GM12878 (cell line): ENCODE data around the gene VLDLR. TPM values are rescaled to one million over a fixed set of nuclear protein-coding genes. Genes with fewer than 3 reads are reported as not detected.

Experiments used
- ATAC-seq: fragments of 200-7000 bp; cut with Tn5 transposase; 3 replicates; pipeline ENCODE4 v1.9.1; 2020; ENCODE audit warnings: mild to moderate bottlenecking, moderate library complexity
- BruUV-seq: library from RNA; stranded (reverse); fragments of 400-500 nt; replicated peaks from 2 replicates; lab custom pipeline; 2021; lab: Mats Ljungman, UMichigan
- CTCF ChIA-PET: fragments of 300-600 bp; sonication (Branson Sonifier 250); formaldehyde crosslinking; extraction: SDS; loops from one replicate; lab custom pipeline; 2021; ENCODE audit warnings: inconsistent platforms; lab: Yijun Ruan, JAX
- POLR2A ChIA-PET: fragments of 350-600 bp; formaldehyde crosslinking; extraction: SDS; loops from one replicate; lab custom pipeline; 2021; ENCODE audit warnings: inconsistent platforms; lab: Charles Lee
- RAD21 ChIA-PET: fragments of 300-600 bp; sonication (Branson Sonifier 250); formaldehyde crosslinking; loops from one replicate; lab custom pipeline; 2023; ENCODE audit warnings: antibody characterized with exemption; ENCODE audit not compliant: unreplicated experiment; lab: Charles Lee
- SMC1A ChIA-PET: fragments of 300-600 bp; sonication (Branson Sonifier 250); formaldehyde crosslinking; loops from one replicate; lab custom pipeline; 2023; ENCODE audit not compliant: unreplicated experiment, uncharacterized antibody; lab: Charles Lee
- DNase-seq: peaks from one replicate; pipeline ENCODE4 v3.0.0-alpha.2; 2011; ENCODE audit warnings: low read depth, low spot score
- FAIRE-seq: peaks from 3 replicates; lab custom pipeline; 2011; peaks lifted over from hg19 to GRCh38; lab: Jason Lieb, UNC
- H2AFZ ChIP-seq: 2 replicates; pipeline ENCODE4 v1.6.0; 2011; ENCODE audit warnings: low read depth, low read length, control low read depth; ENCODE audit not compliant: control insufficient read depth
- H3K27ac ChIP-seq: 2 replicates; pipeline ENCODE4 v1.5.1; 2011; ENCODE audit warnings: control low read depth; ENCODE audit not compliant: control insufficient read depth, insufficient read depth
- H3K27me3 ChIP-seq, 2 experiments: replicated peaks in 1 of 2; 2 replicates each; pipeline versions ENCODE4 v1.6.0 to v1.6.1; 2011; ENCODE audit warnings: low read length in 1 of 2; ENCODE audit not compliant: control insufficient read depth in 2 of 2, insufficient read depth in 2 of 2
- H3K36me3 ChIP-seq, 2 experiments: 2 replicates each; pipeline ENCODE4 v1.5.1; 2011; ENCODE audit warnings: low read length in 1 of 2; ENCODE audit not compliant: control insufficient read depth in 2 of 2, insufficient read depth in 2 of 2
- H3K4me1 ChIP-seq: 2 replicates; pipeline ENCODE4 v1.6.1; 2011; ENCODE audit warnings: mild to moderate bottlenecking, low read length, moderate library complexity, mixed read lengths; ENCODE audit not compliant: control insufficient read depth, insufficient read depth
- H3K4me2 ChIP-seq: 2 replicates; pipeline ENCODE4 v1.6.0; 2011; ENCODE audit warnings: control low read depth; ENCODE audit not compliant: control insufficient read depth, insufficient read depth
- H3K4me3 ChIP-seq: fragments of 200-600 bp; sonication (generic); 2 replicates; pipeline ENCODE4 v1.5.1; 2016
- H3K79me2 ChIP-seq: 2 replicates; pipeline ENCODE4 v1.6.0; 2011; ENCODE audit warnings: low read length; ENCODE audit not compliant: control insufficient read depth, insufficient read depth
- H3K9ac ChIP-seq: 2 replicates; pipeline ENCODE4 v1.8.0; 2011; ENCODE audit warnings: low read length, control low read depth, mixed read lengths; ENCODE audit not compliant: control insufficient read depth, insufficient read depth
- H3K9me3 ChIP-seq: replicated peaks from 3 replicates; pipeline ENCODE4 v1.5.1; 2011; ENCODE audit warnings: mild to moderate bottlenecking, low read length; ENCODE audit not compliant: control insufficient read depth, insufficient read depth
- H4K20me1 ChIP-seq: 2 replicates; pipeline ENCODE4 v1.6.0; 2011; ENCODE audit not compliant: control insufficient read depth, insufficient read depth
- ATF7 ChIP-seq: fragments of 450-650 bp; IDR thresholded peaks from 2 replicates; pipeline ENCODE4 v1.6.1; 2016; ENCODE audit warnings: low read depth, mild to moderate bottlenecking
- CREB1 ChIP-seq: IDR thresholded peaks from 2 replicates; pipeline ENCODE4 v1.6.1; 2012; ENCODE audit warnings: low read depth, mild to moderate bottlenecking, inconsistent platforms
- JUND ChIP-seq: IDR thresholded peaks from 2 replicates; pipeline ENCODE4 v1.6.1; 2012; ENCODE audit warnings: low read depth, mild to moderate bottlenecking, low read length, improper control_type of control experiment, moderate library complexity
- MTA3 ChIP-seq: IDR thresholded peaks from 2 replicates; pipeline ENCODE4 v1.6.1; 2012; ENCODE audit warnings: low read length, inconsistent platforms, borderline replicate concordance
- SIX5 ChIP-seq: IDR thresholded peaks from 2 replicates; pipeline ENCODE4 v1.6.1; 2011; ENCODE audit warnings: mild to moderate bottlenecking, low read depth, low read length, moderate library complexity; ENCODE audit not compliant: severe bottlenecking
- SMAD5 ChIP-seq: IDR thresholded peaks from 2 replicates; pipeline ENCODE4 v1.6.1; 2016; ENCODE audit warnings: antibody characterized with exemption, low read depth
- SREBF2 ChIP-seq: IDR thresholded peaks from 2 replicates; pipeline ENCODE4 v1.6.1; 2012; ENCODE audit warnings: mild to moderate bottlenecking, low read length
- WRNIP1 ChIP-seq: IDR thresholded peaks from 2 replicates; pipeline ENCODE4 v1.6.1; 2011; ENCODE audit warnings: low read depth, low read length, improper control_type of control experiment, borderline replicate concordance
- ZNF207 ChIP-seq: fragments of 450-650 bp; IDR thresholded peaks from 2 replicates; pipeline ENCODE4 v1.6.1; 2014; ENCODE audit warnings: antibody characterized with exemption, mild to moderate bottlenecking, borderline replicate concordance
- ZNF217 ChIP-seq: fragments of 450-650 bp; IDR thresholded peaks from 2 replicates; pipeline ENCODE4 v1.6.1; 2017; ENCODE audit warnings: antibody characterized with exemption, mild to moderate bottlenecking
- ZNF24 ChIP-seq: fragments of 450-650 bp; IDR thresholded peaks from 2 replicates; pipeline ENCODE4 v1.6.1; 2017; ENCODE audit warnings: antibody characterized with exemption, mild to moderate bottlenecking
- WGBS: methylation state at CpG from one replicate; pipeline ENCODE4 v1.1.6; 2016; ENCODE audit warnings: low lambda C conversion rate; ENCODE audit not compliant: insufficient replicate concordance, insufficient coverage; ENCODE audit errors: missing lambda C conversion rate; 5-methylcytosine and 5-hydroxymethylcytosine counted together
- in situ Hi-C: fragments of 300-500 bp; cut with MboI; formaldehyde crosslinking; loops from 9 replicates; pipeline ENCODE4 v1.14.3; 2018; ENCODE audit warnings: mixed read lengths
- intact Hi-C: fragments of 100-400 bp; cut with micrococcal nuclease; formaldehyde crosslinking; loops from one replicate; pipeline ENCODE4 v1.14.2; 2022; ENCODE audit not compliant: unreplicated experiment
- polyA plus RNA-seq, 11 experiments: library from polyadenylated mRNA; depleted of rRNA in 4 of 11; unstranded in 6 of 11; stranded (reverse) in 5 of 11; fragments of >200 nt; fragmentation: Nextera tagmentation in 4 of 11; fragmentation: Illumina TruSeq in 1 of 11; extraction: Ambion mirVana in 4 of 11; extraction: Trizol in 1 of 11; gene quantifications; 1 replicate in 1 of 11; 2 replicates in 10 of 11; pipeline versions ENCODE4 v1.2.1 to v1.2.3, GENCODE V29; 2011 to 2016; ENCODE audit warnings: inconsistent platforms in 2 of 11, missing spikeins in 2 of 11, low read depth in 1 of 11
- total RNA-seq, 4 experiments: library from RNA; depleted of rRNA in 3 of 4; stranded (reverse); fragments of >200 nt in 3 of 4; fragmentation: Illumina TruSeq in 1 of 4; extraction: Trizol in 1 of 4; gene quantifications; 2 replicates each; pipeline versions ENCODE4 v1.2.1 to v1.2.3, GENCODE V29; 2013 to 2021
- TF ChIP-seq, protein P1 (sequence below): fragments of 450-650 bp; IDR thresholded peaks from 2 replicates; pipeline ENCODE4 v1.6.1; 2016; ENCODE audit warnings: mild to moderate bottlenecking
- TF ChIP-seq, protein P2 (sequence below): IDR thresholded peaks from 2 replicates; pipeline ENCODE4 v1.6.1; 2012; ENCODE audit warnings: low read length, inconsistent platforms
- TF ChIP-seq, protein P3 (sequence below): fragments of 450-650 bp; IDR thresholded peaks from 2 replicates; pipeline ENCODE4 v1.6.1; 2017; ENCODE audit warnings: mild to moderate bottlenecking
- TF ChIP-seq, protein P4 (sequence below): fragments of 450-650 bp; formaldehyde crosslinking; IDR thresholded peaks from 2 replicates; pipeline ENCODE4 v1.4.0; 2020; ENCODE audit warnings: mild to moderate bottlenecking, moderate library complexity
- TF ChIP-seq, protein P5 (sequence below): IDR thresholded peaks from 2 replicates; pipeline ENCODE4 v1.6.1; 2011; ENCODE audit warnings: borderline replicate concordance, low read depth, mild to moderate bottlenecking, moderate library complexity, low read length; ENCODE audit not compliant: insufficient read depth, poor library complexity, severe bottlenecking

VLDLR gene
- total and polyA plus RNA-seq, 10 of the 15 experiments (the other 5 are each of a cell fraction or from before 2014, with no cell fraction given): 0.14 to 5.9 (median 0.57) TPM

DNA sequence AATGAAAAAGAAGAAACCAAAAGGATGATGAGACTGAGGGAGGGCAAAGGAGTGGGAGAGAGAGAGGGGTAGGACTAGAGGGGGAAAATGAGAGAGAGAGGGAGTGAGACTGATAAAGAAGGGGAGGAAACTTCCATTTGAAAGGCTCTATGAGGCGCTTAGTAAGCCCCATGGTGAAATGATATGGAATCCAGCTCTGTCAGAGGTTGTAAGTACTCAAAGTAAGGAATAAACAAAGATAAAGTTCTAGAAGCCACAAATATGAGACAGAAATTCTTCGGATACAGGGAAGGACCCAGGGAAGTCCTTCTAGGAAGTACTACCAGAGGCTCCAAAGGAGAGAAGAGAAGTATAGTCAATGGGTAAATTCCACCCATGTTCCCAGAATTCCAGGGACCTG is 21.7 kb upstream of the VLDLR start:
- Histone ChIP-seq H3K9ac (no peak overlapping the region), H3K4me1 (no peaks in the 10 kb centered on the region; the same call in 1 of the 2 replicates), H3K27me3 (no peaks in the 10 kb centered on the region), H3K4me3 (no peak overlapping the region), H4K20me1 (no peaks in the 10 kb centered on the region), H3K79me2 (no peaks in the 10 kb centered on the region), H3K36me3 (no peaks in the 10 kb centered on the region), H3K4me2 (no peak overlapping the region), H2AFZ (no peak overlapping the region), H3K27ac (no peak overlapping the region), H3K9me3 (no peaks in the 10 kb centered on the region)
- CTCF ChIA-PET: interaction anchor here (1.0 kb wide), 1 partner anchor 266 kb away, joined by 3 read pairs; no protein-coding TSS in a partner anchor
- POLR2A ChIA-PET: no interaction called here
- 12% methylated on average over 2 of the region's 2 CpGs for WGBS
- ATAC-seq (no peak), DNase-seq (no peak), FAIRE-seq (no peak)
- RAD21 ChIA-PET: no interaction called here
- in situ Hi-C loops (no loop called here), intact Hi-C loops (no loop called here)
- BruUV-seq: no TSS peak
- SMC1A ChIA-PET: no interaction called here
- TF ChIP-seq, protein P1, sequence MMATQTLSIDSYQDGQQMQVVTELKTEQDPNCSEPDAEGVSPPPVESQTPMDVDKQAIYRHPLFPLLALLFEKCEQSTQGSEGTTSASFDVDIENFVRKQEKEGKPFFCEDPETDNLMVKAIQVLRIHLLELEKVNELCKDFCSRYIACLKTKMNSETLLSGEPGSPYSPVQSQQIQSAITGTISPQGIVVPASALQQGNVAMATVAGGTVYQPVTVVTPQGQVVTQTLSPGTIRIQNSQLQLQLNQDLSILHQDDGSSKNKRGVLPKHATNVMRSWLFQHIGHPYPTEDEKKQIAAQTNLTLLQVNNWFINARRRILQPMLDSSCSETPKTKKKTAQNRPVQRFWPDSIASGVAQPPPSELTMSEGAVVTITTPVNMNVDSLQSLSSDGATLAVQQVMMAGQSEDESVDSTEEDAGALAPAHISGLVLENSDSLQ: no peak
- TF ChIP-seq, protein P2, sequence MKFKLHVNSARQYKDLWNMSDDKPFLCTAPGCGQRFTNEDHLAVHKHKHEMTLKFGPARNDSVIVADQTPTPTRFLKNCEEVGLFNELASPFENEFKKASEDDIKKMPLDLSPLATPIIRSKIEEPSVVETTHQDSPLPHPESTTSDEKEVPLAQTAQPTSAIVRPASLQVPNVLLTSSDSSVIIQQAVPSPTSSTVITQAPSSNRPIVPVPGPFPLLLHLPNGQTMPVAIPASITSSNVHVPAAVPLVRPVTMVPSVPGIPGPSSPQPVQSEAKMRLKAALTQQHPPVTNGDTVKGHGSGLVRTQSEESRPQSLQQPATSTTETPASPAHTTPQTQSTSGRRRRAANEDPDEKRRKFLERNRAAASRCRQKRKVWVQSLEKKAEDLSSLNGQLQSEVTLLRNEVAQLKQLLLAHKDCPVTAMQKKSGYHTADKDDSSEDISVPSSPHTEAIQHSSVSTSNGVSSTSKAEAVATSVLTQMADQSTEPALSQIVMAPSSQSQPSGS: no peak
- TF ChIP-seq, protein P3, sequence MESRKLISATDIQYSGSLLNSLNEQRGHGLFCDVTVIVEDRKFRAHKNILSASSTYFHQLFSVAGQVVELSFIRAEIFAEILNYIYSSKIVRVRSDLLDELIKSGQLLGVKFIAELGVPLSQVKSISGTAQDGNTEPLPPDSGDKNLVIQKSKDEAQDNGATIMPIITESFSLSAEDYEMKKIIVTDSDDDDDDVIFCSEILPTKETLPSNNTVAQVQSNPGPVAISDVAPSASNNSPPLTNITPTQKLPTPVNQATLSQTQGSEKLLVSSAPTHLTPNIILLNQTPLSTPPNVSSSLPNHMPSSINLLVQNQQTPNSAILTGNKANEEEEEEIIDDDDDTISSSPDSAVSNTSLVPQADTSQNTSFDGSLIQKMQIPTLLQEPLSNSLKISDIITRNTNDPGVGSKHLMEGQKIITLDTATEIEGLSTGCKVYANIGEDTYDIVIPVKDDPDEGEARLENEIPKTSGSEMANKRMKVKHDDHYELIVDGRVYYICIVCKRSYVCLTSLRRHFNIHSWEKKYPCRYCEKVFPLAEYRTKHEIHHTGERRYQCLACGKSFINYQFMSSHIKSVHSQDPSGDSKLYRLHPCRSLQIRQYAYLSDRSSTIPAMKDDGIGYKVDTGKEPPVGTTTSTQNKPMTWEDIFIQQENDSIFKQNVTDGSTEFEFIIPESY: no peak
- TF ChIP-seq ZNF207: no peak
- TF ChIP-seq WRNIP1: no peak
- no peak for TF ChIP-seq ZNF217
- TF ChIP-seq ZNF24: no peak
- no peak for TF ChIP-seq SREBF2
- no peak for TF ChIP-seq MTA3
- no peak for TF ChIP-seq CREB1
- TF ChIP-seq, protein P4, sequence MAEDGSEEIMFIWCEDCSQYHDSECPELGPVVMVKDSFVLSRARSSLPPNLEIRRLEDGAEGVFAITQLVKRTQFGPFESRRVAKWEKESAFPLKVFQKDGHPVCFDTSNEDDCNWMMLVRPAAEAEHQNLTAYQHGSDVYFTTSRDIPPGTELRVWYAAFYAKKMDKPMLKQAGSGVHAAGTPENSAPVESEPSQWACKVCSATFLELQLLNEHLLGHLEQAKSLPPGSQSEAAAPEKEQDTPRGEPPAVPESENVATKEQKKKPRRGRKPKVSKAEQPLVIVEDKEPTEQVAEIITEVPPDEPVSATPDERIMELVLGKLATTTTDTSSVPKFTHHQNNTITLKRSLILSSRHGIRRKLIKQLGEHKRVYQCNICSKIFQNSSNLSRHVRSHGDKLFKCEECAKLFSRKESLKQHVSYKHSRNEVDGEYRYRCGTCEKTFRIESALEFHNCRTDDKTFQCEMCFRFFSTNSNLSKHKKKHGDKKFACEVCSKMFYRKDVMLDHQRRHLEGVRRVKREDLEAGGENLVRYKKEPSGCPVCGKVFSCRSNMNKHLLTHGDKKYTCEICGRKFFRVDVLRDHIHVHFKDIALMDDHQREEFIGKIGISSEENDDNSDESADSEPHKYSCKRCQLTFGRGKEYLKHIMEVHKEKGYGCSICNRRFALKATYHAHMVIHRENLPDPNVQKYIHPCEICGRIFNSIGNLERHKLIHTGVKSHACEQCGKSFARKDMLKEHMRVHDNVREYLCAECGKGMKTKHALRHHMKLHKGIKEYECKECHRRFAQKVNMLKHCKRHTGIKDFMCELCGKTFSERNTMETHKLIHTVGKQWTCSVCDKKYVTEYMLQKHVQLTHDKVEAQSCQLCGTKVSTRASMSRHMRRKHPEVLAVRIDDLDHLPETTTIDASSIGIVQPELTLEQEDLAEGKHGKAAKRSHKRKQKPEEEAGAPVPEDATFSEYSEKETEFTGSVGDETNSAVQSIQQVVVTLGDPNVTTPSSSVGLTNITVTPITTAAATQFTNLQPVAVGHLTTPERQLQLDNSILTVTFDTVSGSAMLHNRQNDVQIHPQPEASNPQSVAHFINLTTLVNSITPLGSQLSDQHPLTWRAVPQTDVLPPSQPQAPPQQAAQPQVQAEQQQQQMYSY (CRISPR knock-in tag): no peak
- TF ChIP-seq, protein P5, sequence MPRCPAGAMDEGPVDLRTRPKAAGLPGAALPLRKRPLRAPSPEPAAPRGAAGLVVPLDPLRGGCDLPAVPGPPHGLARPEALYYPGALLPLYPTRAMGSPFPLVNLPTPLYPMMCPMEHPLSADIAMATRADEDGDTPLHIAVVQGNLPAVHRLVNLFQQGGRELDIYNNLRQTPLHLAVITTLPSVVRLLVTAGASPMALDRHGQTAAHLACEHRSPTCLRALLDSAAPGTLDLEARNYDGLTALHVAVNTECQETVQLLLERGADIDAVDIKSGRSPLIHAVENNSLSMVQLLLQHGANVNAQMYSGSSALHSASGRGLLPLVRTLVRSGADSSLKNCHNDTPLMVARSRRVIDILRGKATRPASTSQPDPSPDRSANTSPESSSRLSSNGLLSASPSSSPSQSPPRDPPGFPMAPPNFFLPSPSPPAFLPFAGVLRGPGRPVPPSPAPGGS: no peak
- no peak for TF ChIP-seq JUND
- no peak for TF ChIP-seq ATF7
- TF ChIP-seq SIX5: no peak
- no peak for TF ChIP-seq SMAD5
